ENCODE measurements around the gene SLC8B1. TPM values are rescaled to one million over a fixed set of nuclear protein-coding genes. Genes with fewer than 3 reads are reported as not detected.

SLC8B1 gene
- total RNA-seq, 1 experiment from 2014 or later, result 15.7 TPM

DNA sequence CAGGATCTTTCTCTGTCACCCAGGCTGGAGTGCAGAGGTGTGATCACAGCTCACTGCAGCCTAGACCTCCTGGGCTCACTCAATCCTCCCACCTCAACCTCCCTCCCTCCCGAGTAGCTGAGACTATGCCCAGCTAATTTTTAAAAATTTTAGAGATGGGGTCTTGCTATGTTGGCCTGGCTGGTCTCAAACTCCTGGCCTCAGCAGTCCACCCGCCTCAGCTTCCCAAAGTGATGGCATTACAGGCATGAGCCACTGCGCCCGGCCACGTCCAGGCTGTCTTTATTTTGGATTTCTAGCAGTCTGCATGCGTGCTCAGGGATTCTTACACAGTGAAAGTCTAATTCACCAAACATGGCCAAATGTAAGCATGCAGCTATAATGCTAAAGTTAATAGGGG lies 17.8 kb downstream of the SLC8B1 start:
- H3K36me3 Mint-ChIP-seq (ENCODE audit: insufficient read depth, unreplicated experiment), result peaks cover 39% of the 10 kb centered on the region
- ChIA-PET CTCF (interaction anchor here (0.7 to 1.2 kb wide), 3 partner anchors 8 to 108 kb away, joined by 3 to 4 read pairs (median 3); no protein-coding TSS in a partner anchor), POLR2A (no interaction called here)
- intact Hi-C loops (cut with micrococcal nuclease), result no loop called here
- H3K4me3 Mint-ChIP-seq (ENCODE audit: unreplicated experiment), result no peak overlapping the region
- no TSS peak for BruUV-seq (replicated peaks)
- H3K9me3 Mint-ChIP-seq (ENCODE audit: unreplicated experiment), result no peaks in the 10 kb centered on the region
- H3K4me1 Mint-ChIP-seq (ENCODE audit: insufficient read depth, unreplicated experiment), result no peaks in the 10 kb centered on the region
- DNase-seq (ENCODE audit: unreplicated experiment), result no peak
- no peak overlapping the region for H3K27ac Mint-ChIP-seq (ENCODE audit: low read depth, unreplicated experiment)
- TF ChIP-seq, protein P1, sequence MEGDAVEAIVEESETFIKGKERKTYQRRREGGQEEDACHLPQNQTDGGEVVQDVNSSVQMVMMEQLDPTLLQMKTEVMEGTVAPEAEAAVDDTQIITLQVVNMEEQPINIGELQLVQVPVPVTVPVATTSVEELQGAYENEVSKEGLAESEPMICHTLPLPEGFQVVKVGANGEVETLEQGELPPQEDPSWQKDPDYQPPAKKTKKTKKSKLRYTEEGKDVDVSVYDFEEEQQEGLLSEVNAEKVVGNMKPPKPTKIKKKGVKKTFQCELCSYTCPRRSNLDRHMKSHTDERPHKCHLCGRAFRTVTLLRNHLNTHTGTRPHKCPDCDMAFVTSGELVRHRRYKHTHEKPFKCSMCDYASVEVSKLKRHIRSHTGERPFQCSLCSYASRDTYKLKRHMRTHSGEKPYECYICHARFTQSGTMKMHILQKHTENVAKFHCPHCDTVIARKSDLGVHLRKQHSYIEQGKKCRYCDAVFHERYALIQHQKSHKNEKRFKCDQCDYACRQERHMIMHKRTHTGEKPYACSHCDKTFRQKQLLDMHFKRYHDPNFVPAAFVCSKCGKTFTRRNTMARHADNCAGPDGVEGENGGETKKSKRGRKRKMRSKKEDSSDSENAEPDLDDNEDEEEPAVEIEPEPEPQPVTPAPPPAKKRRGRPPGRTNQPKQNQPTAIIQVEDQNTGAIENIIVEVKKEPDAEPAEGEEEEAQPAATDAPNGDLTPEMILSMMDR (IDR thresholded peaks at IDR 0.05; ENCODE audit: unreplicated experiment), result no peak
- no peaks in the 10 kb centered on the region for H3K27me3 Mint-ChIP-seq (ENCODE audit: insufficient read depth, unreplicated experiment)

DNA sequence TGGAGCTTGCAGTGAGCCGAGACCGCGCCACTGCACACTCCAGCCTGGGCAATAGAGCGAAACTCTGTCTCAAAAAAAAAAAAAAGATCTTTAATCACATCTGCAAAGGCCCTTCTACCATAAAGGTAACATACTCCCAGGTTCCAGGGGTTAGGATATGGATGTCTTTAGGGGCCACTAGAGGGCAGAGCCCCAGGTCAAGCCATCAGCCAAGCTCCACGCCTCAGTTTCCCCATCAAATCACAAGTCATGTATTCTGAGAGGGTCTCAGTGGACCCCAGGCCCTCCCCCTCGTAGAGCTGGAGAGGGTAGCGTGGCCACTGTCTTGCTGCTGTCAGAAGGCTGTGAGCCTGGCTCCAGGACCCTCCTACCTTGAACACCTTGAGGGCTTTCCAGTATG lies 18.8 kb downstream of the SLC8B1 start:
- POLR2A ChIA-PET, result interaction anchor here (1.0 kb wide), 1 partner anchor 10 kb away, joined by 3 read pairs; no protein-coding TSS in a partner anchor
- BruUV-seq (replicated peaks), result no TSS peak

DNA sequence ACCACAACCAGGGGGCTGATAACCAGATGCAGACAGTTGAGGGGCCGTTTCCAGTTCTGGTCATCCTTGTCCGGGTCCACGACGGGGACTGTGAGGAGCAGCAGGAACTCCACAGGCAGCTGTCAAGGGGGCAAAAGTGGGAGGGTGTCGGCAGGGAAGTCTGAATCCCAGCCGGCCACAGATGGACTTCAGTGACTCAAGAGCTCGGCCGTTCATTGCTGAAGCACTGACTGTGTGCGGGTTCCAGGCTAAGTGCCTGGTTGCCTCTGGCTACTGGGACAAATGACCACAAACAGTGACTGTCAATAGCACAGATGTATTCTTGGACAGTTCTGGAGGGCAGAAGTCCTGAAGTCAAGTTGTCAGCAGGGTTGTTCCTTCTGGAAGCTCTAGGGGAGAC lies 19.6 kb downstream of the SLC8B1 start:
- no peaks in the 10 kb centered on the region for H3K27me3 Mint-ChIP-seq (ENCODE audit: insufficient read depth, unreplicated experiment)
- no peak overlapping the region for H3K27ac Mint-ChIP-seq (ENCODE audit: low read depth, unreplicated experiment)
- H3K4me1 Mint-ChIP-seq (ENCODE audit: insufficient read depth, unreplicated experiment), result no peaks in the 10 kb centered on the region
- no TSS peak for BruUV-seq (replicated peaks)
- peaks cover 48% of the 10 kb centered on the region for H3K36me3 Mint-ChIP-seq (ENCODE audit: insufficient read depth, unreplicated experiment)
- intact Hi-C loops (cut with micrococcal nuclease), result no loop called here
- ChIA-PET CTCF (no interaction called here), POLR2A (interaction anchor here (1.0 to 1.3 kb wide), 2 partner anchors 9 to 20 kb away, joined by 3 to 4 read pairs; partner anchors contain the start of gene SLC8B1)
- no peaks in the 10 kb centered on the region for H3K9me3 Mint-ChIP-seq (ENCODE audit: unreplicated experiment)
- DNase-seq (ENCODE audit: unreplicated experiment), result no peak
- TF ChIP-seq, protein P1 (IDR thresholded peaks at IDR 0.05; ENCODE audit: unreplicated experiment), result no peak
- H3K4me3 Mint-ChIP-seq (ENCODE audit: unreplicated experiment), result no peak overlapping the region

More for the DNA sequence above, 18.8 kb downstream of the SLC8B1 start:
- Mint-ChIP-seq H3K36me3 (ENCODE audit: insufficient read depth, unreplicated experiment) (peaks cover 43% of the 10 kb centered on the region), H3K27me3 (ENCODE audit: insufficient read depth, unreplicated experiment) (no peaks in the 10 kb centered on the region), H3K4me1 (ENCODE audit: insufficient read depth, unreplicated experiment) (no peaks in the 10 kb centered on the region), H3K9me3 (ENCODE audit: unreplicated experiment) (no peaks in the 10 kb centered on the region), H3K27ac (ENCODE audit: low read depth, unreplicated experiment) (no peak overlapping the region), H3K4me3 (ENCODE audit: unreplicated experiment) (no peak overlapping the region)
- DNase-seq (ENCODE audit: unreplicated experiment), result no peak
- TF ChIP-seq, protein P1 (IDR thresholded peaks at IDR 0.05; ENCODE audit: unreplicated experiment), result no peak
- intact Hi-C loops (cut with micrococcal nuclease), result no loop called here
- CTCF ChIA-PET, result interaction anchor here (1.1 to 1.2 kb wide), 3 partner anchors 9 to 18 kb away, joined by 3 to 4 read pairs (median 4); no protein-coding TSS in a partner anchor

DNA sequence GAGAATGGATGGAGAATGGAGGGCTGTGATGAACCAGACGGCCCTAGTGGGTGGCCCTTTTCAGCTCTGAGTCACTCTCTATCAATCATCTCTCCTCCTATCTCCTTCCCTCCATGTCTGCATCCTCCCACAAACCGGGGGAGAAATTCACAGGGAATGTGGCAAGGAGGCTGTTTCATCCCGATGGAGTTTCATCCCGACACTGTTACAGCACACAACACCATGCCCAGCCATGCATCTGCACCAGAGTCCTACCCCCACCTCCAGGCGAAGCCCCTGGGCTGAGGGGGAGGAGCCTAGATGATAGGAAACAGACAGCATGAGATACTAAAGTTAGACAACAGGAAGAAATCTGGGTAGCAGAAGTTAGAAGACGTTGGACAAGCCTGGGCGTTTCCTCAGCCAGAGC lies 20.8 kb downstream of the SLC8B1 start:
- TF ChIP-seq, protein P1 (IDR thresholded peaks at IDR 0.05; ENCODE audit: unreplicated experiment), result no peak
- no peaks in the 10 kb centered on the region for H3K27me3 Mint-ChIP-seq (ENCODE audit: insufficient read depth, unreplicated experiment)
- no peak for DNase-seq (ENCODE audit: unreplicated experiment)
- H3K27ac Mint-ChIP-seq (ENCODE audit: low read depth, unreplicated experiment), result peak overlapping the region; percentile 20
- BruUV-seq (replicated peaks), result no TSS peak
- no peaks in the 10 kb centered on the region for H3K9me3 Mint-ChIP-seq (ENCODE audit: unreplicated experiment)
- H3K4me3 Mint-ChIP-seq (ENCODE audit: unreplicated experiment), result no peak overlapping the region
- ChIA-PET CTCF (interaction anchor here (0.9 kb wide), 1 partner anchor 23 kb away, joined by 3 read pairs; no protein-coding TSS in a partner anchor), POLR2A (no interaction called here)
- intact Hi-C loops (cut with micrococcal nuclease), result no loop called here
- peaks cover 43% of the 10 kb centered on the region for H3K36me3 Mint-ChIP-seq (ENCODE audit: insufficient read depth, unreplicated experiment)
- no peaks in the 10 kb centered on the region for H3K4me1 Mint-ChIP-seq (ENCODE audit: insufficient read depth, unreplicated experiment)
